ENCODE measurements around the gene CDC45. TPM values are rescaled to one million over a fixed set of nuclear protein-coding genes. Genes with fewer than 3 reads are reported as not detected.

Gene CDC45
- total RNA-seq, 1 experiment from 2014 or later, result 29.1 TPM

- ChIA-PET CTCF (no interaction called here), POLR2A (ENCODE audit: unreplicated experiment) (no interaction called here)
- Histone ChIP-seq H3K9me3 (ENCODE audit: insufficient read depth, low read depth) (no peaks in the 10 kb centered on the region), H3K9me2 (ENCODE audit: insufficient read depth) (no peaks in the 10 kb centered on the region), H3K4me1 (replicated peaks; ENCODE audit: insufficient read depth) (no peaks in the 10 kb centered on the region), H3K4me3 (no peak overlapping the region), H3K4me2 (no peak overlapping the region), H3K27me3 (ENCODE audit: insufficient read depth, low read depth) (no peaks in the 10 kb centered on the region), H3K27ac (no peak overlapping the region), H3F3A (ENCODE audit: insufficient read depth, low read depth) (no peaks in the 10 kb centered on the region), H3K79me2 (ENCODE audit: low read depth) (no peaks in the 10 kb centered on the region), H4K20me1 (ENCODE audit: insufficient read depth) (no peaks in the 10 kb centered on the region), H2AFZ (no peak overlapping the region), H3K36me3 (ENCODE audit: low read depth) (no peaks in the 10 kb centered on the region)
- DNase-seq, result no peak
- BruUV-seq (replicated peaks), result no TSS peak
- intact Hi-C loops (cut with micrococcal nuclease; ENCODE audit: unreplicated experiment), result no loop called here
- TF ChIP-seq EZH2 (IDR thresholded peaks at IDR 0.05; ENCODE audit: low read depth), result no peak
- TF ChIP-seq CTCF (conservative IDR thresholded peaks at IDR 0.05), result no peak
Observed at GRCh38 chr22:19490628-19491230, 11.0 kb downstream of the CDC45 start.

- POLR2A ChIA-PET (ENCODE audit: unreplicated experiment), result no interaction called here
- no peak for TF ChIP-seq EZH2 (IDR thresholded peaks at IDR 0.05; ENCODE audit: low read depth)
- no peaks in the 10 kb centered on the region for H3K9me2 ChIP-seq (ENCODE audit: insufficient read depth)
- intact Hi-C loops (cut with micrococcal nuclease; ENCODE audit: unreplicated experiment), result no loop called here
- no peak for DNase-seq
- no peak overlapping the region for H2AFZ ChIP-seq
- H3K27ac ChIP-seq, result no peak overlapping the region
- no TSS peak for BruUV-seq (replicated peaks)
- H3K4me3 ChIP-seq, result no peak overlapping the region
- no peak overlapping the region for H3K4me2 ChIP-seq
- no peaks in the 10 kb centered on the region for H3K9me3 ChIP-seq (ENCODE audit: insufficient read depth, low read depth)
- CTCF ChIA-PET, result no interaction called here
- no peaks in the 10 kb centered on the region for H3K36me3 ChIP-seq (ENCODE audit: low read depth)
- H4K20me1 ChIP-seq (ENCODE audit: insufficient read depth), result no peaks in the 10 kb centered on the region
- H3K4me1 ChIP-seq (replicated peaks; ENCODE audit: insufficient read depth), result no peaks in the 10 kb centered on the region
- H3K27me3 ChIP-seq (ENCODE audit: insufficient read depth, low read depth), result no peaks in the 10 kb centered on the region
- H3K79me2 ChIP-seq (ENCODE audit: low read depth), result no peaks in the 10 kb centered on the region
- no peaks in the 10 kb centered on the region for H3F3A ChIP-seq (ENCODE audit: insufficient read depth, low read depth)
Observed at GRCh38 chr22:19492504-19493174, 12.9 kb downstream of the CDC45 start.

- TF ChIP-seq EZH2 (IDR thresholded peaks at IDR 0.05; ENCODE audit: low read depth), result no peak
- TF ChIP-seq CTCF (conservative IDR thresholded peaks at IDR 0.05), result no peak
- POLR2A ChIA-PET (ENCODE audit: unreplicated experiment), result no interaction called here
- H2AFZ ChIP-seq, result no peak overlapping the region
- H3K27ac ChIP-seq, result no peak overlapping the region
- CTCF ChIA-PET, result no interaction called here
- H3K4me3 ChIP-seq, result no peak overlapping the region
- DNase-seq, result no peak
- H4K20me1 ChIP-seq (ENCODE audit: insufficient read depth), result no peaks in the 10 kb centered on the region
- H3K4me1 ChIP-seq (replicated peaks; ENCODE audit: insufficient read depth), result no peaks in the 10 kb centered on the region
- BruUV-seq (replicated peaks), result no TSS peak
- H3K9me3 ChIP-seq (ENCODE audit: insufficient read depth, low read depth), result no peaks in the 10 kb centered on the region
- no peaks in the 10 kb centered on the region for H3F3A ChIP-seq (ENCODE audit: insufficient read depth, low read depth)
- H3K36me3 ChIP-seq (ENCODE audit: low read depth), result no peaks in the 10 kb centered on the region
- H3K27me3 ChIP-seq (ENCODE audit: insufficient read depth, low read depth), result no peaks in the 10 kb centered on the region
- H3K9me2 ChIP-seq (ENCODE audit: insufficient read depth), result no peaks in the 10 kb centered on the region
- intact Hi-C loops (cut with micrococcal nuclease; ENCODE audit: unreplicated experiment), result no loop called here
- no peak overlapping the region for H3K4me2 ChIP-seq
- H3K79me2 ChIP-seq (ENCODE audit: low read depth), result no peaks in the 10 kb centered on the region
Observed at GRCh38 chr22:19494001-19494560, 14.4 kb downstream of the CDC45 start.
